Measurements from ENCODE around the gene C1QTNF8.

DNA sequence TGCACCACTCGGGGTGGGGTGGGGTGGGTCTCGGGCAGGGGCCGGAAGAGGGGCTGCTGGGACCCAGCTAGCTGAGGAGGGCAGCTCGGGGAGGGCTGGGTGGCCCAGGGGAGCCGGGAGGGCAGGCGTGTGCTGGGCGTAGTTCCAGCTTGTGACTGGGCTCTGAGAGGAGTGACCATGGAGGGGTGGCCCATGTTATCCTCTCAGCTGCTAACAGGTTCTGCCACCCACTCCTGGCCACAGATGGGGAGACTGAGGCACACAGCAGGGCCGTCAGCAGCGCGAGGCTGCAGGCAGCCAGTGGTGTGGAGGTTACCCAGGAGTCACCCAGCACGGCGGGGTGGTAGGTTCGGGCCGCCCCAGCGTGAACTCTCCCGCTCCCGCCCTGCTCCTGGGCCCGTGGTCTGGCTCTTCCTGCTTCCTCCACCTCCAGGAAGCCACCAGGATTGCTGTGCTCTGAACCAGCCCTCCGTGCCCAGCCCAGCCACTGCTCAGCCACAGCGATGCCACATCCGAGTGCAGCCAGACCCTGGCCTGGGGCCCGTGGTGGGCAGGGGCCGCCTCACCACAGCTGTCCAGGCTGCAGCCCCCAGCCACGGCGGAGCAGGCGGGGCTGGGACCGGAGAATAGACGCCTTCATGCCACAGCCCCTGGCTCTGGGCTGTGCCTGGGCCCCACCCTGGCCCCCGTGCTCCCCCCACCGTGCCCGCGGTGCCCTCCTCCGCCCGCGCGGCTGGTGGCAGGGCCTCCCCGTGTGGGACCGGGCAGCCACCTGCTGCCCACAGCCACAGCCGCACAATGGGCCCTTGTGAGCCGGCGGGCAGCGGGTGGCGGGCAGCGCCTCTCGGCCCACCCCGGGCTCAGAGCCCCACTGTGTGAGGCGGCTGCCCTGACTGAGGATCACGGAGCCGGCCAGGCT, 49.8 kb downstream of the C1QTNF8 start:
- TF ChIP-seq, protein P1, sequence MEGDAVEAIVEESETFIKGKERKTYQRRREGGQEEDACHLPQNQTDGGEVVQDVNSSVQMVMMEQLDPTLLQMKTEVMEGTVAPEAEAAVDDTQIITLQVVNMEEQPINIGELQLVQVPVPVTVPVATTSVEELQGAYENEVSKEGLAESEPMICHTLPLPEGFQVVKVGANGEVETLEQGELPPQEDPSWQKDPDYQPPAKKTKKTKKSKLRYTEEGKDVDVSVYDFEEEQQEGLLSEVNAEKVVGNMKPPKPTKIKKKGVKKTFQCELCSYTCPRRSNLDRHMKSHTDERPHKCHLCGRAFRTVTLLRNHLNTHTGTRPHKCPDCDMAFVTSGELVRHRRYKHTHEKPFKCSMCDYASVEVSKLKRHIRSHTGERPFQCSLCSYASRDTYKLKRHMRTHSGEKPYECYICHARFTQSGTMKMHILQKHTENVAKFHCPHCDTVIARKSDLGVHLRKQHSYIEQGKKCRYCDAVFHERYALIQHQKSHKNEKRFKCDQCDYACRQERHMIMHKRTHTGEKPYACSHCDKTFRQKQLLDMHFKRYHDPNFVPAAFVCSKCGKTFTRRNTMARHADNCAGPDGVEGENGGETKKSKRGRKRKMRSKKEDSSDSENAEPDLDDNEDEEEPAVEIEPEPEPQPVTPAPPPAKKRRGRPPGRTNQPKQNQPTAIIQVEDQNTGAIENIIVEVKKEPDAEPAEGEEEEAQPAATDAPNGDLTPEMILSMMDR (IDR thresholded peaks at IDR 0.05; ENCODE audit: borderline replicate concordance, extremely low read depth, low read length, poor library complexity, severe bottlenecking), result no peak
- TF ChIP-seq EZH2 (IDR thresholded peaks at IDR 0.05; ENCODE audit: borderline replicate concordance, low read depth, low read length, severe bottlenecking), result no peak

Measured in DND-41 (cell line).